AG04450 (cell line): ENCODE data around the gene ANKHD1. TPM values are rescaled to one million over a fixed set of nuclear protein-coding genes. Genes with fewer than 3 reads are reported as not detected.

Experiments used
- CTCF ChIA-PET: fragments of 300-600, 350-600 bp; formaldehyde crosslinking; extraction: SDS; loops from one replicate; lab custom pipeline; 2022; ENCODE audit warnings: antibody characterized with exemption, inconsistent platforms; lab: Charles Lee
- POLR2A ChIA-PET: fragments of 350-600 bp; formaldehyde crosslinking; extraction: SDS; loops from one replicate; lab custom pipeline; 2021; ENCODE audit warnings: antibody characterized with exemption, inconsistent platforms; lab: Yijun Ruan, JAX
- DNase-seq: peaks from one replicate; pipeline ENCODE4 v3.0.0-alpha.2; 2011; ENCODE audit warnings: low read depth, low spot score
- H3K27ac ChIP-seq: one replicate; pipeline ENCODE4 v1.5.1; 2012; ENCODE audit warnings: low read depth, low read length, control low read depth
- H3K27me3 ChIP-seq: one replicate; pipeline ENCODE4 v1.6.0; 2012; ENCODE audit warnings: low read length; ENCODE audit not compliant: control insufficient read depth, insufficient read depth
- H3K4me3 ChIP-seq: 2 replicates; pipeline ENCODE4 v1.5.1; 2011; ENCODE audit warnings: mild to moderate bottlenecking, low read depth, low read length, control low read depth
- H3K9me3 ChIP-seq: 2 replicates; pipeline ENCODE4 v1.5.1; 2012; ENCODE audit warnings: low read length; ENCODE audit not compliant: control insufficient read depth, insufficient read depth
- CTCF ChIP-seq: IDR thresholded peaks from 2 replicates; pipeline ENCODE4 v1.5.1; 2011; ENCODE audit warnings: low read depth, low read length, control low read depth, inconsistent platforms
- polyA plus RNA-seq: library from polyadenylated mRNA; depleted of rRNA; stranded (reverse); fragments of >200 nt; gene quantifications from 2 replicates; pipeline ENCODE4 v1.2.3, GENCODE V29; 2011

ANKHD1 gene
- polyA plus RNA-seq, 1 experiment = 56.6 TPM

- no peak overlapping the region for H3K27ac ChIP-seq
- no peak for TF ChIP-seq CTCF
- H3K9me3 ChIP-seq = no peaks in the 10 kb centered on the region
- H3K27me3 ChIP-seq = no peaks in the 10 kb centered on the region
- no peak for DNase-seq
- no peak overlapping the region for H3K4me3 ChIP-seq
- ChIA-PET POLR2A (no interaction called here), CTCF (no interaction called here)
Measured at GRCh38 chr5:140497897-140498296, 96.3 kb downstream of the ANKHD1 start.

- no peak for TF ChIP-seq CTCF
- Histone ChIP-seq H3K4me3 (no peak overlapping the region), H3K9me3 (no peaks in the 10 kb centered on the region), H3K27me3 (no peaks in the 10 kb centered on the region), H3K27ac (no peak overlapping the region)
- CTCF ChIA-PET = interaction anchor here (1.0 kb wide), 1 partner anchor 28 kb away, joined by 3 read pairs; no protein-coding TSS in a partner anchor
- no peak for DNase-seq
- POLR2A ChIA-PET = no interaction called here
Measured at GRCh38 chr5:140498591-140498990, 97.0 kb downstream of the ANKHD1 start.

- H3K9me3 ChIP-seq = no peaks in the 10 kb centered on the region
- POLR2A ChIA-PET = no interaction called here
- CTCF ChIA-PET = interaction anchor here (0.9 kb wide), 1 partner anchor 130 kb away, joined by 3 read pairs; no protein-coding TSS in a partner anchor
- H3K27me3 ChIP-seq = no peaks in the 10 kb centered on the region
- DNase-seq = no peak
- no peak overlapping the region for H3K4me3 ChIP-seq
- TF ChIP-seq CTCF = no peak
- H3K27ac ChIP-seq = no peak overlapping the region
Measured at GRCh38 chr5:140502834-140503233, 101.2 kb downstream of the ANKHD1 start.

GRCh38 chr5:140509898-140510297 lies 108.3 kb downstream of the ANKHD1 start:
- DNase-seq = no peak
- Histone ChIP-seq H3K27ac (no peak overlapping the region), H3K27me3 (no peaks in the 10 kb centered on the region), H3K9me3 (no peaks in the 10 kb centered on the region), H3K4me3 (no peak overlapping the region)
- ChIA-PET POLR2A (no interaction called here), CTCF (no interaction called here)
- TF ChIP-seq CTCF = no peak

GRCh38 chr5:140513124-140513523 lies 111.5 kb downstream of the ANKHD1 start:
- no peak for TF ChIP-seq CTCF
- H3K27ac ChIP-seq = no peak overlapping the region
- H3K4me3 ChIP-seq = no peak overlapping the region
- DNase-seq = no peak
- no peaks in the 10 kb centered on the region for H3K27me3 ChIP-seq
- no peaks in the 10 kb centered on the region for H3K9me3 ChIP-seq
- CTCF ChIA-PET = interaction anchor here (0.7 kb wide), 2 partner anchors 25 to 134 kb away, joined by 4 to 7 read pairs; no protein-coding TSS in a partner anchor
- POLR2A ChIA-PET = no interaction called here
